ENCODE measurements around the gene ZHX3. TPM values are rescaled to one million over a fixed set of nuclear protein-coding genes. Genes with fewer than 3 reads are reported as not detected.
A peak's percentile ranks its signal among the peaks of the same experiment; 100 is the strongest.
"Not testable (repeated sequence)": the region's sequence is repeated elsewhere in the genome, so short reads cannot be mapped to it uniquely, and the experiment has no call there.

The ZHX3 gene
- total RNA-seq, 1 donor from 2014 or later, result 34.5 TPM

DNA sequence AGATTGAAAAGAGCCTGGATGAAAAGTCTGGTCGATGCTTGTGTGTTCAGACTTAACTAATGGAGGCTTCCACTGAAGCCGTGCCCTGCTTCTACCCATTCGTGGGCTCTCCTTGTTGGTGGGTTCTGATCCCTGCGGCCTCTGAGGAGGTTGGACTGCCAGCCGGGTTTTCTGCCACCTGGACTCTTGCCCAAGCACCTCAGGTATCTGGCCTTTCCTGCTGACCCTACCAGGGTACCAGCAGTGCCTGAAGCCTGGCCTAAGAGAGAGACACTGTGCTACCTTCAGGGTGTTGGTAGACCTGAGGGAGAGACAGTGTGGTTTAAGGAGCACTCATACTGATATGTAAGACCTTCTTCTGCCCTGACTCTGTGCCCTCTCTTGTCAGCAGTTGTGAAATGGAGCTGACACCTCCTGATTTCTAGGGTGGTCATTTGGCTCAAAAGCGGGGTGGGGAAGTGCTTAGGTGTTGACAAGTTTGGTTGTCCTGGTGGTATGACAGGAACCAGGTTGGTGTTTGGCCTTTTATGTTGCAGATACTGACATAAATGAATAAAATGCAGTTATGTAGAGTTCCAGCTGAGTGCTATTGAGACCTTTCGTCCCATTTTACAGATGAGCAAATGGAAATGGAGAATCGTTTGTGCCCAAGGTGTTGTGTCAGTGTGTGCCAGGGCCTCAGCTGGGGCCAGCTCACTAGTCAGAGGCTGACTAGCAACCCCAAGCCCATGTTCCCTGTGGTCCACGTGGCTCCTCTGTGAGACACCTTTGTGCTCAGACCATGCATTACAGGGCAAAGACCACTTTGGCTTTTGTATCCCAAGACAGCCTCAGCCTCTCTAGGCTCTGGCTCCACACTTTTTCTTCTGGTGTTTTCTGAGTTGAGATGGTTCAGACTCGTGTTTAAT is 177.1 kb downstream of the ZHX3 start:
- ATAC-seq (no peak), DNase-seq (ENCODE audit: missing footprints) (no peak)
- intact Hi-C loops (cut with DNase I), result no loop called here

DNA sequence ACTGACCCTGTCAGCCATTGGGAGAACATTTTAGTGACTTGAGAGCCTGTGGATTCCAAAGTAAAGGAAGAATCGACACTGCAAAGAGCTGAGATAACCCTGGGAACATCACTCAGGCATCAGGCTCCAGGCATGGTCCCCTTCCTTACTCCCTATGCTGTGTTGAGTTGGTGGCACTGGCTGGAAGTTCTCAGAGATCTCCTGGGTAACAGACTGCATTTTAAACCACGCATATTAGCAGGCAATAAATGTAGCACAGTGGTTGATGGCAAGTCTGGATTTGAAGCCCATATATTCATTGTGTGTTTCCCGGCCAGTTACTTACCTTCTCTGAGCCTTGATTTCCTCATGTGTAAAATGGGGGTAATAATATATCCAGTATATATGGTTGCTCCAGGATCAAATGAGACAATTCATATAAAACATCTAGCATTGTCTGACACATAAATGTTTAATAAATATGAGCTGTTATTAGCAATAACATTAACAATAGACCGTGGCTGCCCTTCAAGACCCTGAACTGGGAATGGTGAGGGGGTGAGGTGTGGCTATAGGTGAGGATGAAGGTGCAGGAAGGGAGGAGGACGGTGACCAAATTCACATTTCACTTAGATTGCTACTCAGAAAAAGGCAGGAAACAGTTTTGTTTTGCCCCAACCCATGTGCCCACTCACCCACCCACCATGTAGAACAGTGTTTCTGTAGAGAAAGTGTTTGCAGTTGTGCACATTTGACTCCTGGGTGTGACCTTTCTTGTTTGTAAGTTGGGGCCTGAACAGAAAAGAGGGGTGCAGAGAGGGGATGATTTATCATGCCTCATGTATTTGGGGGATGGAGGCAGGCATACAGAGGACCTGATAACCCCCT is 178.1 kb downstream of the ZHX3 start:
- intact Hi-C loops (cut with DNase I), result loop anchor here (2.0 to 10.0 kb wide), 2 partner anchors 33 to 275 kb away; no protein-coding TSS in a partner anchor
- DNase-seq (ENCODE audit: missing footprints), result no peak
- no peak for ATAC-seq

DNA sequence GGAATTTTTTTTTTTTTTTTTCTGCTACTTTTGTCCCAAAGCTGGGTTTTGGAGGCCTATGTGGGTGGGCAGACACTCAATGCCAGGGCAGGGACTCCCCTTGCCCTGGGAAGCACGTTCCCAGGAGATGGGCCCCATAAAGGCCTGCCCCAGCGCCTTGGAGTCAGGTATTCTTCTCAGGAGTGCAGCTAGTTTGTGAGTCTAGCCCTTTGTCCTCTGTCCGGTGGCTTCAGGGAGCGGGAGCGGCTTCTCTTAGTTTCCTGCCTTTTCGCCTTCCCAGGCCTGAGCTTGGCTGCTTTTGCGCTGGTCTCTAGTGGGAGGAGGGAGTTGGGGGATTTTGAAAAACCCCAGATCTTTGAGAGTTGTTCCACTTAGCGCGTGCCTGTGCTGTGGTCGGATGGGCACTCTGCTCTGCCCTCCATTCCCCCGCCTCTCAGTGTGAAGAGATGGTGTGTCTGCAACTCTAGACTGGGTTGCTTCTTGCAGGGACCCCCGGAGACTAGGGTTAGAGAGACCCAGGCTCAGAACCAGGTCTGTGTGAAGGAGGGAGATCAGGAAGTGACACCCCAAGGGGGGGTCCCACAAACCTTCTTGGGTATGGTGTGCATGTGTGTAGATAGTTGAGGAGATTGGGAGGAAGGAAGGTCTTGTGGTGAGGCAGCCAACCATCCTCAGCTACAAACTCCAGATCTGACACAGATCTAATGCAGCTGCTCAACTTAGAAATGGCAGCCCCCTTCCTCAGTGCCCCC is 178.9 kb downstream of the ZHX3 start:
- intact Hi-C loops (cut with DNase I), result loop anchor here (2.0 to 10.0 kb wide), 2 partner anchors 34 to 276 kb away; no protein-coding TSS in a partner anchor
- ATAC-seq (no peak), DNase-seq (ENCODE audit: missing footprints) (no peak)

DNA sequence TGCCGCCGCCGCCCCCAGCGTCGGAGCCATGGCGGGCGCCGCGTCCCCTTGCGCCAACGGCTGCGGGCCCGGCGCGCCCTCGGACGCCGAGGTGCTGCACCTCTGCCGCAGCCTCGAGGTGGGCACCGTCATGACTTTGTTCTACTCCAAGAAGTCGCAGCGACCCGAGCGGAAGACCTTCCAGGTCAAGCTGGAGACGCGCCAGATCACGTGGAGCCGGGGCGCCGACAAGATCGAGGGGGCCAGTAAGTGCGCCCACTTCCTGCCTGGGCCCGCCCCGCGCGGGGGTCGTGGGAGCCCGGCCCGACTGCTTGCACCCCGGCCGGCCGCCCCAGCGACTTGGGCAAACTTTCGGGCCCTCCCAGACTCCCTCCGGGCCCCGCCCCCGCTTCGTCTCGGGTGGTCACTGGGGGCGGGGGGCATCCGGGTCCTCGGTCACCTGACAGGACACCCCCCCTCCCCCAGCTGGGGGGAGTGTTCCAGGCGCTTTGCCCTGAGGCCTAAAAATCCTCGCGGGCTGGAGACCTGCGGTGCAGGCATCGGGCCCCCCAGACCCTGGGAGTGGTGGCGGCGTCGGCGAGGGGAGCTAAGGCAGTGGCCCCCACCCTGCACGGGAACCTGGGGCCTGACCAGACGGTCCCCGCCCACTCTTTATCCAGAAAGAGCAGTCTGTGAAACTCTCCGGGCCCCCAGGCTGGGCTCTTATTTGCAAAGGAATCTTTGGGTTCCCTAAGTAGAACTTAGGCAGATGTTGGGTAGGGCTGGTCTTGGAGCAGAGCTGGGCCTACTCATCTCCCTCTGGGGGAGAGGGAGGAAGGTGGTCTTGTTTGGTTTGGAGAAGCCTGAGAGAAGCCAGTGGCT is 179.7 kb downstream of the ZHX3 start:
- ATAC-seq (peak; percentile 8), DNase-seq (ENCODE audit: missing footprints) (peak; percentile 84)
- intact Hi-C loops (cut with DNase I), result loop anchor here (2.0 to 10.0 kb wide), 2 partner anchors 35 to 277 kb away; no protein-coding TSS in a partner anchor

DNA sequence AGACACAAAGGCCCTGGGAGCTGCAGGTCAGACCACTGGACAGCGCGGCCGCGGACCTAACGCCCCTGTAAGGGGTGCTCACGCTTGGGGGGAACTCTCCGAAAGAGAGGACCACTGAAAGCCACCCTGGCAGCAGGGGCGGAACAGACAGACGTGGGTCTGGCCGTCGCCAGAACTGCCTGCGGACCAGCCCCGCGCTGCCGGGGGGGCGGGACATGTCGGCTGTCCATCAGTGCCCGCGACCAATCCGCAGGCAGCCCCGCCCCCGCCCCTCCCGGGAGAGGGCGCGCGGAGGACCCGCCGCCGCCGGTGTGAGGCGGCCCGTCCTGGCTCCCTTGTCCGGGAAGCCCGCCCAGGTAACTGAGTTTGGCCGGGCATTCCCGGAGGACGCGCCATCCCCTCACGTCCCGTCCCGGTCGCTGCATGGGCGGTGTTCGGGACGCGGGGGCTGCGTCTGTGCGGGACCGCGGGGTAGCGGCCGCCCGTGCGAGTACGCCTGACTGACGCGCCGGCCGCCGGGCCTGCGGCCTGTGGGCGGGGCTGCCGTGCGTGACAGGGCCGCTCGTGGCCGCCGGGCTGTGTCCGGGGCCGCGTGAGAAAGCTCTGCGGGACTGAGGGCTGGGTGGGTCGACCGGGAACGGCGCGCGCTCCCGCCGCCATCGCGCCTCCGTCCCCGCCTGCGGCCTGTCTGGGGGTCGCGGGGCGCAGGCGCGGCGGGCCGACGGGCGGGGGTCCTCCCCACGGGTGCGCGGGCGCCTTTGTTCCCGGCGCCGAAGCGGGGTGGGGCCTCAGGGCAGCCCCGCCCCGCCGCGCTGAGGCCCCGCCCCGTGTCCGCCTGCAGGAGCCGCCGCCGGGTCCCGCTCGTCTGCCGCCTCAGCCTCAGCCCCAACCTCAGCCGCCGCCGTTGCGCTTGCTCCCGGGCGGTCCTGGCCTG is 180.6 kb downstream of the ZHX3 start, which contains the start of gene PLCG1:
Gene PLCG1 (plus strand): TSS at position 864 of the 934 bp plus-strand sequence. CDS start 99 bp downstream, outside the sequence.
- ATAC-seq, result peak; percentile 92
- DNase-seq (ENCODE audit: missing footprints), result peak; percentile 94
- intact Hi-C loops (cut with DNase I), result loop anchor here (10.0 kb wide), 1 partner anchor 278 kb away; no protein-coding TSS in a partner anchor

DNA sequence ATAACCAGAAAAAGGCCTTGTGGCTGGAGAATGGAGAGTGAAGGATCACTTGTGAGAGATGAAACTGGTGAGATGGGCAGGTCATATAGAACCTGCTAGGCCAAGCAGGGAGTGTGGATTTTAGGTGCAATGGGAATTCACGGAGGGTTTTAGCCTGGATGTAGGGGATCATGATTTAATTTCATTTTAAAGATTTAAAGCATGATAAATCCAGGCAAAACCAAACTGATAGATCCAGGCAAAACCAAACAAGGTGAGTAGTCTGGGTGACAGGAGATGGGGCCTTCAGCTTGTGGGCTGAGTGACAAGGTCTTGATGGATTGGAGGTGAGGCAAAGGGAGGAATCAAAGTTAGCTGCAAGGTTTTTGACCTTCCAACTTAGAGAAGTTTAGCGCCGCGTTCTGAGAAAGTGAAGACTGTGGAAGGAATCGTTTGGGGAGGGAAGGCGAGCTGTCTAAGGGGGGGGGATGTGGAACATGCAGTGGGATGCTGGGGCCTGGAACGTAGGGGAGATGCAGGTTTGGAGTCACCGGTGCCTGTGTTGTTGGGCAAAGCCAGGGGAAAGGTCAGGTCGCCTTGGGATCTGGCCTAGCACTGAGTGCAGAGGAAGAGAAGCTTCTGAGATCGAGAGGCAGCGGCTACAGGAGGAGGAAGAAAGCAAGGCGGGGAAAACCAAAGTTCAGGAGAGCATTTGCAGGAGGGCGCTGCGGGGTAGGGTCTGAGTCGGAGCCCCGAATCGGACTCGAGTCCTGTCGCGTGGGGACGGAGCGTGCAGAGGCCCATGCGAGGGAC is 181.4 kb downstream of the ZHX3 start:
- intact Hi-C loops (cut with DNase I), result loop anchor here (1.0 to 10.0 kb wide), 2 partner anchors 204 to 279 kb away; partner anchors contain the start of gene LPIN3
- ATAC-seq (no peak), DNase-seq (ENCODE audit: missing footprints) (no peak)

DNA sequence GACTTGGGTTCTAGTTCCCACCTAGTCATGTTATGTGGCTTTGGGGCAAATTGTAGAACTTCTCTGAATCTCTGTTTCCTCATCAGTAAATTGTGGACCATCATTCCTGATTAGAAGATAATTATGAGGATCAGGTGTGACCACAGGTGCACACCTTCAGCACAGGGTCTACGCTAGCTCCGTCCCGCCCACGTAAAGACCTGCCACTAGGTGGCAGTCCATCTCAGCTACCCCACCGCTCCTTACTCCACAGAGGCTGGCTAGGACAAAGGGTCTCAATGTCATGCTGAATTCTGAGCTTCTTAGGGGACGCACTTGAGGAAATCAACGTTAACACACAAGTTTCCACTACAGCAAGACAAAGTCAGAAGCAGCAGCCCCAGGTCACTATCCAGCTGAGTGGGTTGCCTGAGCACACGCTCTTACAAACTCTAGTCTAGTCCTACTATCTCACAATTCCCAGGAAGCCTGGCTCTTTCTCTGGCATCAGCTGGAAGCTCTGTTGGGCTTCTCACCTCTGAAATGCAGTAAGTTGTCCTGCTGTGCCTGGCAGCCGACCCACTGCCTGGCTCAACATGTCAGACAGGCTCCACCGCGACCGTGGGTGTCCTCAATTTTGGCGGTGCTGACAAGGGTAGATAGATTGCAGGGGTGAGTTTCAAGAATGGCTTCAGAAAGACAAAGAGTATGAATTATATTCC is 182.2 kb downstream of the ZHX3 start:
- DNase-seq (ENCODE audit: missing footprints) (no peak), ATAC-seq (no peak)
- intact Hi-C loops (cut with DNase I), result loop anchor here (1.0 to 10.0 kb wide), 2 partner anchors 205 to 279 kb away; partner anchors contain the start of gene LPIN3

DNA sequence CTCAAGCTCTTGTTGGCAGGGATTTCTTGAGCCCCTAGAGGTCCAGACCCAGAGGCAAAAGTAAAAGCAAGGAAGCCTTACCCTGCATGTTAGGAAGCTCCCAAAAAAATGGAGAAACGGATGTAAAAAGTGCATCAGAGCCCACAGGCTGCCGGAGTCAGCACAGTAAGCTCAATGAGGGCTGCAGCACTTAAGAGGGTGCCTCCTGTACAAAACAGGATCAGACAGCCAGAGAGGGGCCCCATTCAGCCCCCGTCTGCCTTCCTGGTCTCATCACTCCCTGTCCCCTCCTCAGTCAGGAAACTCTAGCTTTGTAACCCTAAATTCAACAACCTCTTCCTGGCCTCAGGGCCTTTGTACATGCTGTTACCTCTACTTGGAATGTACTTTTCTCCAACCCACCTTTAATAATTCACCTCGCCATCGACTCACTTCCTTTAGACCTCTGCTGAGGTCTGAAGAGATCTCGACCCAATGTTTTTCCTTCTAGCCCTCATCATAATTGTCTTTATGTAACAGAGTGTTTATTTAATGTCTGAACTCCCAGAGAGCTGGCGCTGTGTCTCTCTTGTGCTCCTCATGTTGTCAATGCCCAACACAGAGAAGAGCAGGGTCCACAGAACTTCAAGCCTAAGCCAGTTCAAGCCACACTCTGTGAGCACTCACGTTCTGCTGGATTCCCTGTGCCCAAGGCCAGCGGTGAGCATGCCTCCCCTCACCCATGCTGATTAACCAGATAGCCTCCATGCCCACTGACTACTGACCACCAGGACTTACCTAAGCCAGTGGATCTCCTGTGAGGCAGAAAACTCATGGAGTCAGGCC is 183.0 kb downstream of the ZHX3 start:
- intact Hi-C loops (cut with DNase I), result loop anchor here (1.0 to 10.0 kb wide), 2 partner anchors 206 to 280 kb away; partner anchors contain the start of gene LPIN3
- no peak for DNase-seq (ENCODE audit: missing footprints)
- ATAC-seq, result no peak

DNA sequence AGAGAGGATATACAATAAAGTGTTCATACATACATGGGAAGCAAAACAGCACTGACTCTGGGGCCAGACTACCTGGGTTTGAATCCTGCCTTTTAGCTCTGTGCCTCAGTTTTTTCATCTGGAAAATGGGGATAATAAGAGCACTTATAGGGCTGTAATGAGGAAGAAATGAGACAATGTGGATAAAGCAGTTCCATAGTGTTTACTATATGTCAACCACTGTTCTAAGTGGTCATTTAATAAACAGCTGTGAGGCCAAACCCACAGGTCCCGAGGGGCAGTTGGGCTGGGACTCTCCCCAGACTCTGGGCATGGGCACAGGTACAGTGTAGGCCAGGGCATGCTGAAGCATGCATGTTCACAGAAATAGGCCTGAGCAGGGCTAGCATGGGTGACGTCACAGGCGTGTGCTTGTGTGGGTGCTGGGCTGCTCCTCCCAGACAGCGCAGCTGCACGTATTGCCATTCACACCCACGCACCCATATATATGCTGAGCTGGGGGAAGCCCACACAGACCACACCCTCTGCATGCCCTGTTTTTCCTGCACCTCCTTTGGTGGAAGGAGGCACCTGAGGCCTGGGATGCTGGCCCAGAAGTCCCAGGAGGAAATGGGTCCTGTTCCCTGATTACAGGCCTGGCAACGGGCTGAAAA is 183.7 kb downstream of the ZHX3 start:
- DNase-seq (ENCODE audit: missing footprints), result no peak
- no peak for ATAC-seq
- intact Hi-C loops (cut with DNase I), result loop anchor here (10.0 kb wide), 1 partner anchor 281 kb away; no protein-coding TSS in a partner anchor

DNA sequence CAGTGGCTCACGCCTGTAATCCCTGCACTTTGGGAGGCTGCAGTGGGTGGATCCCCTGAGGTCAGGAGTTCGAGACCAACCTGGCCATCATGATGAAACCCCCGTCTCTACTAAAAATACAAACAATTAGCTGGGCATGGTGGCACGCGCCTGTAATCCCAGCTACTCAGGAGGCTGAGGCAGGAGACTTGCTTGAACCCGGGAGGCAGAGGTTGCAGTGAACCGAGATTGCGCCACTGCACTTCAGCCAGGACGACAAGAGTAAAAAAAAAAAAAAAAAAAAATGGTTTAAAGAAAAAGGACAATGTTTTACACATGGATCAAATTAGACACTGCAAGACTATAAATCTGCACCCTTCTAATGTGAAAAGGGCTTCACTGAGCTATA is 185.1 kb downstream of the ZHX3 start:
- DNase-seq (ENCODE audit: missing footprints); ATAC-seq: not testable (repeated sequence)
- intact Hi-C loops (cut with DNase I), result loop anchor here (10.0 kb wide), 1 partner anchor 282 kb away; no protein-coding TSS in a partner anchor

DNA sequence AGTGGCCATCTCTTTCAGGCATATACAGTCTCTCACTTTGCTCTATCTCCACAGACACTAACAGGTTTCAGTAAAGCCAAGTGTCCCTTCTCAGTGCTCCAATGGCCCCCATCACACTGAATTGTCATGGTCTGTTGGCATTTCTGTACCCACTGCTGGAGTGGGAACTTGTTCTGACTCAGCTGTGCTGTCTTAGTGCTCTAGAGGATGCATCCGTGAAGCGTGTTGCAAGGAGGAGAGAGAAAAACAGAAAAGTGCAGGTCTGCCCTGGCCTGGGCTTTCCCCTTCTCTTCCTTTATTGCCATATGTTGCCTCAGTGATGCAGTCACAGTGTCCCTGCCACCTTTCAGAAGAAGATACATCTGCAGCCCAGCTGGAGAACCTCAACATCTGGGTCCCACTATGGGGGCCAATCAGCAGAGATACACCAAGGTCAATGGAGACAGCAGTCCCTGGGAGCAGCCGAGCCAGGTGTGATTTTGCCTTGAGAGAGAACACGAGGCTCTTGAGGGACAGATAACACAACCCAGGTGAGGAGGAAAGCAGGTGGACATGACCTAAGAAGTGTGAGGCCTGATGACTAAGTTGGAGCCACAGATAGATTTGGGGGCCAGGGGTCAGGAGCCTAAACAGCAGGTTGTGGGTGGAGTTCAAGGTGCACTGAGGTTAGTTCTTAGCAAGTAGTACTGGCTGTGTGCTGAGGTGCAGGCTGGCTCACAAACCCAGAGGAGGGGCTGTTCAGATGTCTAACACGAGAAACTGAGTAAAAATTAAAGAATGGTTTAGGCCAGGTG is 185.7 kb downstream of the ZHX3 start:
- DNase-seq (ENCODE audit: missing footprints) (no peak), ATAC-seq (no peak)
- intact Hi-C loops (cut with DNase I), result loop anchor here (10.0 kb wide), 1 partner anchor 283 kb away; no protein-coding TSS in a partner anchor

Measured in Right ventricle myocardium inferior (tissue), 1 donor.